Astrocyte (in vitro differentiated cells and primary cell): ENCODE measurements around the gene SLFN12.

ENCODE experiments used
- CTCF ChIP-seq: IDR thresholded peaks from 2 replicates; pipeline ENCODE4 v1.5.1; 2011; ENCODE audit warnings: low read depth, mild to moderate bottlenecking, inconsistent platforms, low read length, moderate library complexity; ENCODE audit not compliant: insufficient read depth
- EZH2 ChIP-seq: IDR thresholded peaks from 2 replicates; pipeline ENCODE4 v1.6.1; 2012; ENCODE audit warnings: mild to moderate bottlenecking, low read length, inconsistent platforms; ENCODE audit not compliant: insufficient read depth

DNA sequence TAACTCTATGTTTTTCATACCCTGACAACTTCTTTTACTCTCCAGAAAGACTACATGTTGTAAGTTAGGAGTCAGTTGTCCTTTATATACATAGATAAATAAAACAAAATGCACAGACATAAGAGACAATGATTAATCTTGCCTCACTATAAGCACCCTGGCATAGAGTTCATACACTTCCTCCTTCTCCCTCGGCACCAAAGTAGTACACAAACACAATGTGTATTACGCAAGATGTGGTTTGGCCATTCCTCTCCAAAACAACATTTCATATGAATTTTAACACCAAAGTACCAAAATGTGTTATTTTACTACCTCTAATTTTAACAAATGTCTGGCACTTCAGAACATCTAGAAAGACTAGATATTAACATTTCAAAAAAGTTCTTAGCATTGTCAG, 41.6 kb downstream of the SLFN12 start:
- no peak for TF ChIP-seq CTCF
- no peak for TF ChIP-seq EZH2
